Spinal cord (tissue), 10 donors: ENCODE results near the gene TIGAR. TPM values are rescaled to one million over a fixed set of nuclear protein-coding genes. Genes with fewer than 3 reads are reported as not detected.

Experiments
- DNase-seq, 6 donors: peaks; one replicate each; pipeline versions ENCODE4 v3.0.0 to v3.0.0-alpha.2; 2013 to 2015; ENCODE audit warnings: low spot score in 6 of 6, low read depth in 4 of 6
- H3K27ac ChIP-seq: one replicate; pipeline ENCODE4 v1.5.1; 2013; ENCODE audit warnings: low read depth, low read length, control low read depth
- H3K27me3 ChIP-seq: one replicate; pipeline ENCODE4 v1.6.1; 2013; ENCODE audit warnings: low read length; ENCODE audit not compliant: control insufficient read depth, insufficient read depth
- H3K36me3 ChIP-seq: one replicate; pipeline ENCODE4 v1.6.1; 2013; ENCODE audit warnings: low read length; ENCODE audit not compliant: control insufficient read depth, insufficient read depth
- H3K4me1 ChIP-seq: one replicate; pipeline ENCODE4 v1.6.1; 2013; ENCODE audit warnings: low read length; ENCODE audit not compliant: control insufficient read depth, insufficient read depth
- H3K4me3 ChIP-seq: one replicate; pipeline ENCODE4 v1.5.1; 2013; ENCODE audit warnings: low read depth, low read length, control low read depth
- H3K9me3 ChIP-seq: one replicate; pipeline ENCODE4 v1.6.1; 2013; ENCODE audit warnings: low read length; ENCODE audit not compliant: control insufficient read depth, insufficient read depth
- WGBS: methylation state at CpG from one replicate; pipeline ENCODE4 v1.1.5; 2013; ENCODE audit warnings: missing lambda C conversion rate; ENCODE audit not compliant: insufficient coverage; 5-methylcytosine and 5-hydroxymethylcytosine counted together
- polyA plus RNA-seq, 2 donors: library from polyadenylated mRNA; unstranded; fragments of 120-200 nt; gene quantifications; one replicate each; pipeline ENCODE4 v1.2.1, GENCODE V29; 2013; ENCODE audit not compliant: insufficient read length in 2 of 2
- total RNA-seq, 2 donors: library from RNA; depleted of rRNA in 1 of 2; stranded (reverse); fragments of 120-200 nt in 1 of 2; fragments of >200 nt in 1 of 2; gene quantifications; one replicate each; pipeline versions ENCODE4 v1.2.3 to v1.2.4, GENCODE V29; 2013 to 2014
- donor health status: healthy.

The TIGAR gene
- total and polyA plus RNA-seq, 4 donors: 4.7 to 14.8 (median 13.3) TPM

GRCh38 chr12:4282103-4282891 lies 38.7 kb upstream of the TIGAR start:
- H3K4me3 ChIP-seq: no peak overlapping the region
- peaks cover 70% of the 10 kb centered on the region for H3K4me1 ChIP-seq

GRCh38 chr12:4282892-4283511 lies 38.0 kb upstream of the TIGAR start:
- Histone ChIP-seq H3K9me3 (no peaks in the 10 kb centered on the region), H3K36me3 (peaks cover 59% of the 10 kb centered on the region), H3K4me1 (peaks cover 70% of the 10 kb centered on the region), H3K4me3 (no peak overlapping the region), H3K27ac (no peak overlapping the region), H3K27me3 (no peaks in the 10 kb centered on the region)
- peak in 1 of 6 donors; percentile 26 for DNase-seq
- WGBS: 83% methylated on average over 6 of the region's 12 CpGs

More at GRCh38 chr12:4282103-4282891, 38.7 kb upstream of the TIGAR start:
- H3K27me3 ChIP-seq: no peaks in the 10 kb centered on the region
- DNase-seq: peak in 1 of 6 donors; percentile 12
- no peaks in the 10 kb centered on the region for H3K9me3 ChIP-seq
- H3K36me3 ChIP-seq: peaks cover 60% of the 10 kb centered on the region
- 87% methylated on average over 10 of the region's 16 CpGs for WGBS
- H3K27ac ChIP-seq: no peak overlapping the region

- no peaks in the 10 kb centered on the region for H3K27me3 ChIP-seq
- H3K4me3 ChIP-seq: no peak overlapping the region
- peaks cover 64% of the 10 kb centered on the region for H3K36me3 ChIP-seq
- WGBS: 45% methylated on average over 9 of the region's 12 CpGs
- DNase-seq: peak in 1 of 6 donors; percentile 76
- peaks cover 70% of the 10 kb centered on the region for H3K4me1 ChIP-seq
- H3K27ac ChIP-seq: no peak overlapping the region
- no peaks in the 10 kb centered on the region for H3K9me3 ChIP-seq
Measured at GRCh38 chr12:4283512-4284255, 37.3 kb upstream of the TIGAR start.

GRCh38 chr12:4284306-4284705 lies 36.7 kb upstream of the TIGAR start:
- Histone ChIP-seq H3K4me1 (peaks cover 73% of the 10 kb centered on the region), H3K27ac (no peak overlapping the region), H3K27me3 (no peaks in the 10 kb centered on the region), H3K4me3 (no peak overlapping the region), H3K36me3 (peaks cover 69% of the 10 kb centered on the region), H3K9me3 (no peaks in the 10 kb centered on the region)
- 88% methylated on average over 4 of the region's 4 CpGs for WGBS
- DNase-seq: peak in 1 of 6 donors; percentile 14

- peak in 1 of 6 donors; percentile 15 for DNase-seq
- Histone ChIP-seq H3K36me3 (peaks cover 76% of the 10 kb centered on the region), H3K4me1 (peaks cover 79% of the 10 kb centered on the region), H3K9me3 (no peaks in the 10 kb centered on the region), H3K27ac (no peak overlapping the region), H3K4me3 (no peak overlapping the region), H3K27me3 (no peaks in the 10 kb centered on the region)
- WGBS: 89% methylated on average over 5 of the region's 8 CpGs
Measured at GRCh38 chr12:4285070-4285469, 35.9 kb upstream of the TIGAR start.

- 65% methylated on average over 7 of the region's 12 CpGs for WGBS
- Histone ChIP-seq H3K9me3 (no peaks in the 10 kb centered on the region), H3K27me3 (no peaks in the 10 kb centered on the region), H3K36me3 (peaks cover 66% of the 10 kb centered on the region), H3K4me1 (peaks cover 72% of the 10 kb centered on the region), H3K4me3 (no peak overlapping the region), H3K27ac (no peak overlapping the region)
- peak in 1 of 6 donors; percentile 40 for DNase-seq
Measured at GRCh38 chr12:4286228-4286627, 34.8 kb upstream of the TIGAR start.

GRCh38 chr12:4286771-4287317 lies 34.2 kb upstream of the TIGAR start:
- Histone ChIP-seq H3K4me1 (peaks cover 67% of the 10 kb centered on the region), H3K27me3 (no peaks in the 10 kb centered on the region), H3K27ac (peak overlapping the region; percentile 40), H3K9me3 (no peaks in the 10 kb centered on the region), H3K36me3 (peaks cover 61% of the 10 kb centered on the region), H3K4me3 (no peak overlapping the region)
- 31% methylated on average over 14 of the region's 14 CpGs for WGBS
- peak in 2 of 6 donors; percentile 27 to 69 for DNase-seq

- Histone ChIP-seq H3K27ac (no peak overlapping the region), H3K27me3 (no peaks in the 10 kb centered on the region), H3K36me3 (peaks cover 60% of the 10 kb centered on the region), H3K4me3 (no peak overlapping the region), H3K4me1 (peaks cover 67% of the 10 kb centered on the region), H3K9me3 (no peaks in the 10 kb centered on the region)
- DNase-seq: peak in 1 of 6 donors; percentile 44
- WGBS: 55% methylated on average over 5 of the region's 18 CpGs
Measured at GRCh38 chr12:4287325-4288211, 33.4 kb upstream of the TIGAR start.
